Neural crest cell (in vitro differentiated cells): ENCODE data around the gene ACSF3. TPM values are rescaled to one million over a fixed set of nuclear protein-coding genes. Genes with fewer than 3 reads are reported as not detected.

Source experiments
- DNase-seq: peaks from one replicate; pipeline ENCODE4 v3.0.0; 2021; ENCODE audit warnings: low read depth, mixed read lengths, low spot score
- H3K27ac Mint-ChIP-seq: one replicate; pipeline ENCODE4 v1.8.0; 2021; ENCODE audit warnings: mild to moderate bottlenecking, mixed read lengths; ENCODE audit not compliant: unreplicated experiment
- H3K27me3 Mint-ChIP-seq: 2 replicates; pipeline ENCODE4 v1.8.0; 2021; ENCODE audit warnings: low read depth, mild to moderate bottlenecking, mixed read lengths
- H3K36me3 Mint-ChIP-seq: 2 replicates; pipeline ENCODE4 v1.8.0; 2021; ENCODE audit warnings: low read depth, mild to moderate bottlenecking, mixed read lengths
- H3K4me1 Mint-ChIP-seq: 2 replicates; pipeline ENCODE4 v1.8.0; 2021; ENCODE audit warnings: mixed read lengths
- H3K4me3 Mint-ChIP-seq: one replicate; pipeline ENCODE4 v1.8.0; 2021; ENCODE audit warnings: mild to moderate bottlenecking, mixed read lengths
- H3K9me3 Mint-ChIP-seq: 2 replicates; pipeline ENCODE4 v1.8.0; 2021; ENCODE audit warnings: mixed read lengths
- total RNA-seq: library from RNA; stranded (reverse); gene quantifications from 2 replicates; pipeline ENCODE4 v1.2.1, GENCODE V29; 2021
- TF ChIP-seq, protein P1 (sequence below): fragments of 200-600 bp; sonication (generic); conservative IDR thresholded peaks from 2 replicates; pipeline ENCODE4 v1.5.0; 2021; ENCODE audit warnings: antibody characterized with exemption, mild to moderate bottlenecking

The ACSF3 gene
- total RNA-seq, 1 donor from 2014 or later, result 31.0 TPM

DNA sequence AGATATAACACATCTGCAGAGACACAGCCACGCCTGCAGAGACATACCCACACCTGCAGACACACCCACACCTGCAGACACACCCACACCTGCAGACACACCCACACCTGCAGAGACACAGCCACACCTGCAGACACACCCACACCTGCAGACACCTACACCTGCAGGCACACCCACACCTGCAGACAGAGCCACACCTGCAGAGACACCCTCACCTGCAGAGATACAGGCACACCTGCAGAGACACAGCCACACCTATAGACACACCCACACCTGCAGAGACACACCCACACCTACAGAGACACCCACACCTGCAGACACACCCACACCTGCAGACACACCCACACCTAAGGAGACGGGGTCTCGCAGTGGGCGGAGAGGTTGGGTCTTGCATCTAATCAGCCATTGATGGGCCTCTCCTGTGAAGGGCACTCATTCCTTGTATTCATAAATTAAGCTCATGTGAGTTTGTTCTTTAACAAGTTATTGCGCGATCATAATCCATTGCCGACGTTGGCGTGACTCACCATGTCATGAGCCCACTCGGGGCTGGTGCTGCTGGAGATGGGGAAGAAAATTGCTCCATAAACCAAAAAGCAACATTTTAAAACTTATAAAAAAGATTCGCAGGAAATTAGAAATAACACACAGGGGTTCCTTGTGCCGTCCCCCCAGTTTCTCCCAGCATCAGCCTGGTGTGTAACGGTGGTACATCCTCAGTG is 49.0 kb downstream of the ACSF3 start:
- TF ChIP-seq, protein P1, sequence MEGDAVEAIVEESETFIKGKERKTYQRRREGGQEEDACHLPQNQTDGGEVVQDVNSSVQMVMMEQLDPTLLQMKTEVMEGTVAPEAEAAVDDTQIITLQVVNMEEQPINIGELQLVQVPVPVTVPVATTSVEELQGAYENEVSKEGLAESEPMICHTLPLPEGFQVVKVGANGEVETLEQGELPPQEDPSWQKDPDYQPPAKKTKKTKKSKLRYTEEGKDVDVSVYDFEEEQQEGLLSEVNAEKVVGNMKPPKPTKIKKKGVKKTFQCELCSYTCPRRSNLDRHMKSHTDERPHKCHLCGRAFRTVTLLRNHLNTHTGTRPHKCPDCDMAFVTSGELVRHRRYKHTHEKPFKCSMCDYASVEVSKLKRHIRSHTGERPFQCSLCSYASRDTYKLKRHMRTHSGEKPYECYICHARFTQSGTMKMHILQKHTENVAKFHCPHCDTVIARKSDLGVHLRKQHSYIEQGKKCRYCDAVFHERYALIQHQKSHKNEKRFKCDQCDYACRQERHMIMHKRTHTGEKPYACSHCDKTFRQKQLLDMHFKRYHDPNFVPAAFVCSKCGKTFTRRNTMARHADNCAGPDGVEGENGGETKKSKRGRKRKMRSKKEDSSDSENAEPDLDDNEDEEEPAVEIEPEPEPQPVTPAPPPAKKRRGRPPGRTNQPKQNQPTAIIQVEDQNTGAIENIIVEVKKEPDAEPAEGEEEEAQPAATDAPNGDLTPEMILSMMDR, result no peak
- no peaks in the 10 kb centered on the region for H3K4me1 Mint-ChIP-seq
- no peak overlapping the region for H3K4me3 Mint-ChIP-seq
- no peak overlapping the region for H3K27ac Mint-ChIP-seq
- peaks cover 6% of the 10 kb centered on the region for H3K36me3 Mint-ChIP-seq
- DNase-seq, result no peak
- H3K9me3 Mint-ChIP-seq, result peaks cover 2% of the 10 kb centered on the region
- H3K27me3 Mint-ChIP-seq, result no peaks in the 10 kb centered on the region

DNA sequence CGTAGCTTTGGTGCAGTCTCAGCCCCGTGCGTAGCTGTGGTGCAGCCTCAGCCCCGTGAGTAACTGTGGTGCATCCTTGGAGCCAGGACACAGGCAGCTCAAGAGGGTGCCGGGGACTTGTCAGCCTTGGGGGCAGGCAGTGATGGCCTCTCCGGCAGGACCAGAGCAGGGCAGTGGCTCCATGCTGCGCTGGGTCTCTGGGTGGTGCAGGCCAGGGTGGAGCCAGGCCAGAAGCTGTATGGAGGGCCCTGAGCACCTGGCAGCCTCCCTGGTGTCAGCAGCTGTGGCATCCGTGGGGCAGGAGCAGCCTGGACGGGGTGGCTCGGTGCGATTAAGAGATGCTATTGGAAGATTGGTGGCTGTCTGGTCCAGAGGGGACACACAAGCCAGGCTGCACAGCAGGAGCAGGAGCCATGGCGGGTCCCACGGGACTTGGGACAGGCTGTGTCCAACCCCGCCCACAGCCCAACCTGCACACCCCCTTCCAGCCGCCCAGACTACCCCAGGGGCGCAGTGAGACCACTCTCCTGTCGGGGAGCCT is 49.6 kb downstream of the ACSF3 start:
- Mint-ChIP-seq H3K27me3 (no peaks in the 10 kb centered on the region), H3K36me3 (peaks cover 9% of the 10 kb centered on the region), H3K4me3 (no peak overlapping the region), H3K9me3 (peaks cover 4% of the 10 kb centered on the region), H3K27ac (no peak overlapping the region), H3K4me1 (no peaks in the 10 kb centered on the region)
- no peak for DNase-seq
- TF ChIP-seq, protein P1, result no peak

DNA sequence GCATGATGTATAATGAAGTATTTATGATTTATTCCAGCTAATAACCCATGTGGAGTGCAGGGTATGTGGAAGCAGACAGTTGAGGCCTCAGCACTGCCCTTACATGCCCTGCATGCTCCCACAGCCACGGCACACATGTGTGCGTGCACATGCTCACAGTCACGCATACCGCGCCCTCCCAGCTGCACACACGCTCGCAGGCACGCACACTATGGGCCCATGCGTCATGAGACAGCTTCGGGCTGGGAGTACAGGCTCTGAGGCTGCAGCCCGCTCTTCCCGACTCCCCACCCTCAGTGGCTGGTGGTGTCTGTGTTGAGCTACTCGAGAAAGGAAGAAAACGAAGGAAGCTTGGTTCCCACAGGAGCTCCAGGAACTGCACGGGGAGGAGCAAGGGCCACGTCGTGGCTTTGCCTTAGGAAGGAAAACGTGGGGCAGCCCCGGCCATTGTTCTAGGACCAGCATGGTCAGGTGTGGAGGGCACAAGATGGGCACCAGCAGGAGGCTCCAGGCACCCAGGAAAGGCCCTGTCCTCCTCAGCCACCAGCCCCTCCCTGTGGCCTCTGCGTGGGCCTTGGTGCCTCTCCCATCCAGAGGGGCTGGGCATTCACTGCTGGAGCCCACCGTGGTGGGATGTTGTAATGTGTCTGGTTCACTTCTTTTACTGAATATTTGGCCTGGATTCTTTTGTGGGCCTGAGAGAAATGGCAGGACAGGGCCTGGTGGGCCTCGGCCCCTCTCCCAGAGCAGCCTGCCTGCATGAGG is 50.4 kb downstream of the ACSF3 start:
- Mint-ChIP-seq H3K9me3 (peaks cover 8% of the 10 kb centered on the region), H3K27me3 (no peaks in the 10 kb centered on the region), H3K27ac (no peak overlapping the region), H3K36me3 (peaks cover 13% of the 10 kb centered on the region), H3K4me1 (no peaks in the 10 kb centered on the region), H3K4me3 (no peak overlapping the region)
- no peak for DNase-seq
- TF ChIP-seq, protein P1, result no peak

DNA sequence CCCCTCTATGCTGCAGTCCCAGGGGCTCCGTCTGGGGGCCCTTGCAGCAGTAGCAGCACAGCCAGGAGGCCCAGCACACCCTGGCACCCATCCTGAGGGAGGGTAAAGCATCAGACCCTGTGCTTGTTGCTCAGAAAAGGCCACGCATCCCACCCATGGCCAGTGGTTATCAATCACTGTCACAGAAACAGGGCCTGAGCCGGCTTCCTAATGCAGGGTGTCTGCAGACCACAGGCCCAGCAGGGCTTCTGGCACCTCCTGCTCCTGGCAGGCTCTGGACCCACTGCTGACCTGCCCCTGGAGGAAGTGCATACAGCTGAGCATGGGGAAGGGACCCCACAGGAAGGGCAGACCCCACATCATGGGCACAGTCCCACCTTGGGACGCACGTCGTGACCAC is 51.0 kb downstream of the ACSF3 start:
- H3K27ac Mint-ChIP-seq, result no peak overlapping the region
- H3K9me3 Mint-ChIP-seq, result peaks cover 12% of the 10 kb centered on the region
- no peaks in the 10 kb centered on the region for H3K4me1 Mint-ChIP-seq
- H3K27me3 Mint-ChIP-seq, result no peaks in the 10 kb centered on the region
- peaks cover 19% of the 10 kb centered on the region for H3K36me3 Mint-ChIP-seq
- no peak overlapping the region for H3K4me3 Mint-ChIP-seq
- no peak for DNase-seq
- TF ChIP-seq, protein P1, result no peak

DNA sequence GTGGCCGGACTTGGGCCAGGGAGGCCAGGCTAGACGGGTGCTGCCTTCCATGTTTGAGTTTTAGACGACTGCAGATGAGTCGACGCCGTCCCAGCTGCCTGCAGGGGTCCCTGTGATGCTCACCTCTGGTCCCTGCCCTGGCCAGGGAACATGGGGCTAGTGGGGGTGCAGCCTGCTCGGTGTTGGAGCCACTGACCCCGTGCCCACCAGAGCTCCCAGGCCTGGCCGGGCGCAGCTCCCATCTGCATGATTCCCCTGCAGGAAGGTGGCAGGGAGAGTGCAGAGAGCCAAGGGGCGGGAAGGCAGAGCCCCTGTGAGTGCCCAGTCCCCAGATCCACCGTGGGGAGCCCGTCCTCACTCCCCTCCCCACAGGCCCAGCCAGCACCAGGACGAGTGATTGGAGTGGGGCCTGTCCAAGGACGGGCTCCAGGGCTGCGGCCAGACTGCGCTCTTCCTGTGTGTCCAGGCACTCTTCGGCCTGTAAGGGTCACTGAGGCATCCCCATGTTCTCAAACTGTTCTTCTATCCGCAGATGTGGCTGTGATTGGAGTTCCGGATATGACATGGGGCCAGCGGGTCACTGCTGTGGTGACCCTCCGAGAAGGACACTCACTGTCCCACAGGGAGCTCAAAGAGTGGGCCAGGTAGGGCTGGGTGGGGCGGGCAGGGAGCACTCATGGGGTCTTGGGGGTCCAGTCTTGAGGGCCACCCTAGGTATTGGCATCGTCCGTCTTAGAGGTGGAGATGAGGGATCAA is 51.9 kb downstream of the ACSF3 start:
- peaks cover 12% of the 10 kb centered on the region for H3K9me3 Mint-ChIP-seq

More for the DNA sequence above, 51.9 kb downstream of the ACSF3 start:
- Mint-ChIP-seq H3K27me3 (no peaks in the 10 kb centered on the region), H3K4me1 (no peaks in the 10 kb centered on the region), H3K27ac (no peak overlapping the region), H3K36me3 (peaks cover 24% of the 10 kb centered on the region), H3K4me3 (no peak overlapping the region)
- no peak for DNase-seq
- TF ChIP-seq, protein P1, result no peak
